Hematopoietic multipotent progenitor cell treated with erythropoietin and hydrocortisone succinate and interleukin-3 and kit ligand, for 4 days (in vitro differentiated cells): ENCODE results near the gene CPN1.
"Not testable (repeated sequence)": the region's sequence is repeated elsewhere in the genome, so short reads cannot be mapped to it uniquely, and the experiment has no call there.

Experiments
- DNase-seq: peaks from one replicate; pipeline ENCODE4 v3.0.0-alpha.2; 2015

Gene CPN1

DNA sequence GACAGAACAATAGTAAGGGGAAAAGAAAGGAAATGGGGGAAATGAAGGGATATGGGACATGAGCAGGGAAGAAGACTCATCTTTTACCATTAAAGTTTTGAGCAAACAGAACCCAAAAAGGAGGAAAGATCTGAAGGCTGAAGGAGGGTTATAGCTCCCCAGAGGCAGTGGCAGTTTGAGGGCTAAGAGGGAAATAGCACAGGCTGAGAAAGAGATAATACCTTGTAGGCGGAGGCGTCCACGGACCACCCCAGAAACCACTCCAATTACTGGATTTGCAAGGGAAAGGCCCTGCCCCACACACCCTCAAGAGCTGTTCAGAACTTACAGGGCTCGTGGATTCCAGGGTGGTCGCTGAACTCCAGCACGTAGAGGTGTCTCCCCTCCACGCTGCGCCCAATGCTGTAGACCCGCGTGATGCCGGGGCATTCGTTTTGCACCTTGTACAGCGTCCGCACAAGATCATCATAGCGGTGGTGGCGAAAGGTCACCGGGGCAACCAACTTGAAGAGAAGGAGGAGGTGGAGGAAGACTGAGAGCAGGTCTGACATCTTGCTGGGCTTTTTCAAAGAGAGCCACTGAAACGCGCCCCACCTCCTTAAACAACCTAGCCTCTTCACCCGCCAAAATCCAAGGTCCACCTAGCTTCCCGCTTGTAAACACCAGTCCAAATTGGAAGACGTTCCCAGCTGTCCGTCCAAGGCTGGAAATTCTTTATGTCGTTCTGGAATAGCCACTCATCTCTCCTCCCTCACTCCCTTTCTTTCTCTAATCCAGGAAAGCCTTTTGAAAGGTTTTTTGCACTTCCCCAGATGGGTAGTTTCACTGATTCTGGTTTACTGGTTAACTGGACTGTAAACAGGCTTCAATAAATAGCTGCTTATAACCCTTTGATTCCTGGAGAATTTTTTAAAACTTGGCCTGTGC, at the start of gene CPN1:
Gene CPN1 (minus strand): TSS at position 795 of the 927 bp plus-strand sequence. CDS start 244 bp downstream, at position 551.
- no peak for DNase-seq

DNA sequence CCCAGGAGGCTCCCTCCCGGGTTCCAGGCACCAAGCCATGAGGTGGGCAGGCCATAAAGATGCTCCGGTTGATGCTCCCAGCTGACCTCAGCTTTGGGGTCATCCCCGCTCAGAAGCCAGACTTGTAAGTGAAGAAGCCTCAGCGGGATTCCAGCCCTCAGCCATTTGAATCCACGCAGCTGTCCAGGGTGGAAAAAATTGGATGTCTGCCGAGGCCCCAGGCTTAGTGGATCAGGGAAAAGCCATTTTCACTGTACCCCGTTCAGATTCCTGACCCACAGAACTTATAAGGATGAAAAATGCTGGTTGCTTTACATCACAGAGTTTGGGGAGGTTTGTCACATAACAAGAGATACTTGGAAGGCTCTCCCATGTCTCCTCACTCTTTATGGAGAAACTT, 49.2 kb upstream of the CPN1 start:
- no peak for DNase-seq

DNA sequence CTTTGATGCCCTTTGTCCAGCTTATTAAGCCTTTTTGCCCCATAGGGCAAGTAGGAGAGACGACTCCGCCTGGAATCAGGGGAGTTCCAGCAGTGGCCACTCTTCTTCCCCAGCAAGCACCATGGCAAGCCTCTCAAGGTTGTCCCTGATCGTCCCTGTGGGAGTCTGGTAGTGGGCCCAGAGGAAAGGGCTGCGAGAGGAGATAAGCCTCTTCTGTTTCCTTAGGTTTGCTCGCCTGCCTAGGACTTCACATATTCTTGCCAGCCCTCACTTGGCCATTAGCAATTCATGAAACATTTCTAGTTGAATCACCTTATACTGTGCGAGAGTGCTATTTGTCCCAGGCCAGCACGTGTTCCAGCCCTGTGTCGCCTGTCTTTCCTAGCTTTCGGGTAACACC, 47.8 kb upstream of the CPN1 start:
- peak; percentile 83 for DNase-seq

DNA sequence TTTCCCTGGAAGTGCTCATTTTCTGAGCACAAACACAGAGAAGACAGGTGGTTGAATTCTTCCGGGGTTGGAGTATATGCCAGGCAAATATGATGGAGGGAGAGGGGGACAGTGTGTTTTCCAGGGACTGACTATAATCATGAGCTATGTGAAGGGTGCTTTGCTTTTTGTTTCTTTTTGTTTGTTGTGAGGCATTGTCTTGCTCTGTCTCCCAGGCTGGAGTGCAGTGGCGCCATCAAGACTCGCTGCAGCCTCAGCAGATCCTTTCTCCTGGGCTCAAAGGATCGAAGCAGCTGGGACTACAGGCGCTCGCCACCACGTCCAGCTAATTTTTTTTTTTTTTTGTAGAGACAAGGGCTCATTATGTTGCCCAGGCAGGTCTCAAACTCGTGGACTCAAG, 47.3 kb upstream of the CPN1 start:
- DNase-seq: no peak

DNA sequence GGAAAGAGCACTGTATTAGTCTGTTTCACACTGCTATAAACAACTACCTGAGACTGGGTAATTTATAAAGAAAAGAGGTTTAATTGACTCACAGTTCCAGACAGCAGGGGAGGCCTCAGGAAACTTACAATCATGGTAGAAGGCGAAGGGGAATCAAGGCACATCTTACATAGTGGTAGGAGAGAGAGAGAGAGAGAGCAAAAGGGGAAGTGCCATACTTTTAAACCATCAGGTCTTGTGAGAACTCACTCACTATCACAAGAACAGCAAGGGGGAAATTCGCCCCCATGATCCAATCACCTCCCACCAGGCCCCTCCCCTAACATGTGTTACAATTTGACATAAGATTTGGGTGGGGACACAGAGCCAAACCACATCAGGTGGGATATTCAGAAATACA, 43.7 kb upstream of the CPN1 start:
- DNase-seq: peak; percentile 35

DNA sequence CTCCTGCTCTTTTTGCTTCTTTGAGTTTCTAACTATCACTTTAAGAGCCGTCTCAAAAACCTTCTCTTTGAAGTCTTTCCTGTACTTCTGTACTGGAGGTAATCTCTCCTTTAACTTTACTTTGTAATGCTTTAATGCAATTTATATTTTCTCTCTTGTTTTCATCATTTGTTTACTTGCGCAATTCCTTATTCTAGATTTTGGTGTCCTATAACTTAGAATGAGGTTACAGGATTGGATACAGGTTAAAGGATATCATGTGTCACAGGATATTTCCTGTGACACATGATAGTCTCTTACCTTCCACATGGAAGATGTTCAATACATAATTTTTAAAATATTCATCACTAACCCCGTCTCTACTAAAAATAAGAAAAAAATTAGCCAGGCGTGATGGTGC, 42.4 kb upstream of the CPN1 start:
- DNase-seq: no peak

DNA sequence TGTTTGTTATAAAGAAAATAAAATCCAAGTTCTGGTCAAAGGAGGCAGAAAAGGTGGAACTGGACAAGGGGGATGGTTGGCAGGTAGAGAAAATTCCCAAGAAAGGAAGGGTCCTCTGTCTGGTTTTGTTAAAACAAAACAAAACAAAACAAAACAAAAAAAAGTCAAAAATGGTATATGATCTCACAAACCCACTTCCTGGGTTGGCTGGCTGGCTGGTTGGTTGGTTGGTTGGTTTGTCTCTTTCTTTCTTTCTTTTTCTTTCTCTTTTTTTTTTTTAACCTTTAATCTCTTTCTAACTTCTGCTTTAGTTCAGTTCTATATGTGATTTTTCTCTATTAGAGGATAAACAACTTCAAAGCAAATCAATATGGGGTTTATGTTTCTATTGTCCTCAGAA, 41.1 kb upstream of the CPN1 start:
- DNase-seq: no peak

DNA sequence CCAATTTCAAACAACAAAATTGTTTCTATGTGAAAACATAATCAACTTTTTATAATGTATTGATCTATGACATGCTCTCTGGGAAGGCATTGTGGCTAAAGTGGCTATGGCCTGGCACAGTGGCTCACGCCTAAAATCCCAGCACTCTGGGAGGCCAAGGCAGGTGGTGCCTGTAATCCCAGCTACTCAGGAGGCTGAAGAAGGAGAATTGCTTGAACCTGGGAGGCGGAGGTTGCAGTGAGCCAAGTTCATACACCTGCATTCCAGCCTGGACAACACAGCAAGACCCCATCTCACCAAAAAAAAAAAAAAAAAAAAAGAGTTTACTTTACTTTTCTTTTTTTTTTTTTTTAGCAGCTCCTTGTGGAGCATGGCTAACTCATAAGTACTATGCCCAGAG, 38.9 kb upstream of the CPN1 start:
- DNase-seq: no peak

DNA sequence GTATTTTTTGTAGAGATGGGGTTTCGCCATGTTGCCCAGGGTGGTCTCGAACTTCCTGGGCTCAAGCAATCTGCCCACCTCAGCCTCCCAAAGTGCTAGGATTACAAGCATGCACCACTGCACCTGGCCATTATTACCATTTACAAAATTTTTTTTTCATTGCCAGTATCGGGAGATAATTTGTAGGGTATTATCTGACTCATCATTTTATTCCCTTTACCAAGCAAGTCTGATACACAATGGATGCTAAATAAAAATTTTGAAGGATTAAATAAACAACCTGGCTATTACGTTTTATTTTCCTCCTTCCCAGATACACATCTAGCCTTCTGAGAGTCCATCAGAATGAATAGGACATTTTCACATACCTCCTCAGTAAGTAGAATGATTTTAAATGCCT, 38.1 kb upstream of the CPN1 start:
- DNase-seq: no peak

DNA sequence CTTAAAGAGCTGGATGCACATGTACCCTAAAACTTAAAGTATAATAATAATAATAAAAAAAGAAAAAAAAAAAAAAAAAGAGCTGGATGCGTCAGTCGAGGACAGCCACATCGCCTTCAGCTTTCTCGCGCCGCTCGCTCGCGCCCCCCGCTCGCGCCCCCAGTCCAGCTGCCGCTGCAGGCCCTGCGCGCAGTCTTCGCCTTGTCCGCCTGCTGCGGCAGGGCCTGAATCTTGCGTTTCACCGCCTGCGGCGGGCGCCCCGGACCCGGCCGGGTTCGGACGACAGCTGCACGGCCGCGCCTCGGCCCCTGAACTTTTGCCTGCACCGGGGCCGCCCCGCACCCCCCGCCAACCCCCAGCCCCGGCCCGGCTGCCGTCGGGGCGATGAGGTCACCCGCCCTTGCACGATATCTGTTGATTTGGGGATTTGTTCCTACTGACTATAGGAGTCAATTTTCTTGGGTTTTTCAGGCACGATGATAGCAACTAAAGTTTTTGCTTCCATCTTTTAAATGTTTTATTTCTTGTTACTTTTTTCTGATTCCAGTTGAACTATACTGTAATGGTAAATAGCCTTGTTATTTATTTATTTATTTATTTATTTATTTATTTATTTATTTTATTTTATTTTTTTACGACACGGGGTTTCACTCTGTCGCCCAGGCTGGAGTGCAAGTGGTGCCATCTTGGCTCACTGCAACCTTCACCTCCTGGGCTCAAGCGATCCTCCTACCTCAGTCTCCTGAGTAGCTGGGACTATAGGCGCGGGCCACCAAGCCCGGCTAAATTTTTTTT, 33.5 kb upstream of the CPN1 start:
- DNase-seq: no peak

DNA sequence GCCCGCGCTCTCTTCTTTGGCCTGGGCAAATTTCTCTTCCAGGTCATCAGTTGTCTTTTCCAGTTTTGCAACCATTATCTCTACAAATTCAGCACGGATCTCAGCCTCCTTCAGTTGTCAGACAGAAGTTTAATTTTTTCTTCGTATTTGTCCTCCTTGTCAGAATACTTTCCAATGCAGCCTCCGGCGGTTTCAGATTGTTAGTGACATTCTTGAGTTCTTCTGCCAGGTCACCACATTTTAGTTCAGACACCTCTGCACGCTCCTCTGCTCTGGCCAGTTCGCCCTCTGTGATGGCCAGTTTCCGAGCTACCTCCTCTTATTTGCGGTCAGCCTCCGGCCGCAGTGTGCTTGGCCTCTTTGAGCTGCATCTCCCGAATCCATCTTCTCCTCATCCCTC, 32.8 kb upstream of the CPN1 start:
- no peak for DNase-seq

DNA sequence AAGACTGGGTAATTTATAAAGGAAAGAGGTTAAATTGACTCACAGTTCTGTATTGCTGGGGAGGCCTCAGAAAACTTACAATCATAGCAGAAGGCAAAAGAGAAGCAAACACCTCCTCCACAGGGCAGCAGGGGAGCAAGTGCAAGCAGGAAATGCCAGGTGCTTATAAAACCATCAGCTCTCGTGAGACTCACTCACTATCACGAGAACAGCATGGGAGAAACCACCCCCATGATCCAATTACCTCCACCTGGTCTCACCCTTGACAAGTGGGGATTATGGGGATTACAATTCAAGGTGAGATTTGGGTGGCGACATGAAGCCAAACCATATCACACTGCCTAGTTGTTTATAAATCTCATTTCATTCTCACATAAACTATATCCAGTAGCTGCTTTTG, 28.0 kb upstream of the CPN1 start:
- no peak for DNase-seq

DNA sequence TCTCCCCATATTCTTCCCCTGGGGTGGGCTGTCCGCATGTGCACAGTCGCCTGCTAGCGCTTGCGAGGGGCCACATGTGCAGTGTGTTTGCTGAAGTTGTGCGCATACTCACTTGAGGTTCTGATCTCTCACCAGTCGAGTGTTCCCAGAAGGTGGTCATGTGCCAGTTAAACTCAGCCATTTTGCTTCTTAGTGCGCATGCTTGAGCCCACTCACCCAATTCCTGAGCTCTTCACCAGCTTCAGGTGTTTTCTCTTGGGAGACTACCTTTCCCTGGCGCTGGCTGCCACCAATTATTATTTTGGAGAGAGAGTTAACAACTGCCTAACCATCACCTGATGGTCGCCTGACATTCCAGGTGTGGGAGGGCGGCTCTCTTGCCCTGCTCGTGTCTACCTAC, 25.2 kb upstream of the CPN1 start:
- no peak for DNase-seq

DNA sequence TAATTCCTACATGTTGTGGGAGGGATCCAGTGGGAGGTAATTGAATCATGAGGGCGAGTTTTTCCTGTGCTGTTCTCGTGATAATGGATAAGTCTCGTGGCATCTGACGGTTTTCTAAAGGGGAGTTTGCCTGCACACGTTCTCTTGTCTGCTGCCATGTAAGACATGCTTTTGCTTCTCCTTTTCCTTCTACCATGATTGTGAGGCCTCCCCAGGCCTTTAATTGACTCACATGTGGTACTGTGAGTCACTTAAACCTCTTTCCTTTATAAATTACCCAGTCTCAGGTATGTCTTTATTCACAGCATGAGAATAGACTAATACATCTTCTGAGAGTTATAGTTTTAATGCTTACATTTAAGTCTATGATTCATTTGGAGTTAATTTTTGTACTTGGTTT, 22.6 kb upstream of the CPN1 start:
- no peak for DNase-seq

DNA sequence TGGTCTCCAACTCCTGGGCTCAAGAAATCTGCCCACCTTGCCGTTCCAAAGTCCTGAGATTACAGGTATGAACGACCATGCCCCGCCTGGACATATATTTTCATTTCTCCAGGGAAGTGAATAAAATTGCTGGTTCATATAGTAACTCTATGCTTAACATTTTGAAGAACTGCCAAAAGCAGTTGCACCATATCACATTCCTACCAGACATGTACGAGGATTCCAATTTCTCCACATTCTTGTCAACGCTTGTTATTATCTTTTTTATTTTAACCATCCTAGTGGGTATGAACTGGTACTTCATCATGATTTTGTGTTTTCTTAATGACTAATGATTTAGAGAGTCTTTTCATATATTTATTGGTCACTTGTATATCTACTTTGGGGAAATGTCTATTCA, 21.9 kb upstream of the CPN1 start:
- no peak for DNase-seq

DNA sequence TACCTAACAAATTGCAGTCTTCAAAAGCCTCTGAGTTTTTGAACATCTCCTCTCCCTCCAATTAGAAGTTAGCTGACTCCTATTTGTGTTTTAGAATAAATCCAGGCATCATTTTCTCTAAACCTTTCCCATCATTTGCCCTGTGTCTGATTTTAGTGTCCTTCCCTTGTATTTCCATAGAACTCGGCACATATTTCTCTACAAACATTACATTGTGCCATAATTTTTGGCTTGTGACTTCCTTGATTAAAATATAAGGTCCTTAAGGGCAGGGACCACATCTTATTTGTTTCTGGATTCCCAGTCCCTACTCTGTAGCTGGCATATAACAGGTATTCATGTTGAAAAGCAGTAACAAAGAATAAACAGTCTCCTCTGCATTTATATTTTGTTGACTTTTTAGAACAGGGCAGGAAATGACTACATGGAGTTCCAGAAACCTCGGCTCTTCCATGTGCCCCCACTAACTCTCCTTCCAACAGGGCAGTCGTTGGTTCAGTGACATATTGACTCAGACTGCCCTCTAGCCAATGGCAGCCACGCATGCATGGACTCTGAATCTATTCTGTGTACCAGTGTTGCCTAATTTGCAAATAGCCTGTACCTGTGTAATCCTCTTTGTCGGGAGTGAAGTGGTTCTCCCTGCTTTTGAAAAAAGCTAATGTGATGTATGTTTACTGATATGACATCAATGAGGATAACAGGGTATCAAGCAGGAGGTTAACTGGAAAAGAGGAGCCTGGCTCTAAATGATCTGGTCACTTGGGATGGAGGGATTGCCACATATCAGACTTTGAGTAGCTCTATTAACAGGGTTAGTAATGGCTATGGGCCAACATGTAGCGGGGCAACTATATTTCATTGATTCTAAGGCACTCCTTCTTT, 19.8 kb upstream of the CPN1 start:
- DNase-seq: no peak

DNA sequence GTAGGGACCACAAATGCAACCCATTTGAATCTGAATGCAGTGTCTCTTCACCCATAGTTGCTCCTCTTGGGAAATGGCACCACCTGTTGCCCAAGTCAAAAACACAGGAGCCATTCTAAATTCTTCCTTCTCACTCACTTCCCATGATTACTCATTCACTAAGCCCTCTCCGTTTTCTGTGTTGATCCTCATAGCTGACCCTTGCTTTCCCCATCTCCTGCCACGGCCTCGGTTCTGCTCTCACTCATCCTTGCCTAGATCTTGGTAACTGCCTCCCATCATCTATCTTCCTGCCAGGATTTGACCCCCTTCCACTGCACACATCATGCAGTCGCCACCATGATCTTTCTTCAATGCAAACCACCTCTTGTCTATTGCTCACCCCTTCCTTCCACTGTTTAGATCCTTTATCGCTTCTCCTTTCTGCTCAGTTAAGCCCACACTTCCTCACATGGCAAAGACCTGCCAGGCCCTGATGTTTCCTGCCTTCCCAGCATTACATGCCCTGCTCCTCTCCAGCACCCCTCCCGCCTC, 19.0 kb upstream of the CPN1 start:
- DNase-seq: peak; percentile 27

DNA sequence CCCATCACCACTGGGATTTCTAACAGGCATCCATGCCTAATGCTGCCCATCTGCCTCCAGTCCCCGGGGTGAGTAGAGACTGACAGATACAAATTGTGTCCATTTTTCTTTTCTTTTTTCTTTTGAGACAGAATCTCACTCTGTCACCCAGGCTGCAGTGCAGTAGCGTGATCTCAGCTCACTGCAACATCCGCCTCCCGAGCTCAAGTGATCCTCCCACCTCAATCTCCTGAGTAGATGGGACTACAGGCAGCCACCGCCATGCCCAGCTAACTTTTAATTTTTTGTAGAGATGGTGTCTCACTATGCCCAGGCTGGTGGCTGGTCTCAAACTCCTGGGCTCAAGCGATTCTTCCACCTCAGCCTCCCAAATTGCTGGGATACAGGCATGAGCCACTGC, 7.6 kb upstream of the CPN1 start:
- DNase-seq: no peak

DNA sequence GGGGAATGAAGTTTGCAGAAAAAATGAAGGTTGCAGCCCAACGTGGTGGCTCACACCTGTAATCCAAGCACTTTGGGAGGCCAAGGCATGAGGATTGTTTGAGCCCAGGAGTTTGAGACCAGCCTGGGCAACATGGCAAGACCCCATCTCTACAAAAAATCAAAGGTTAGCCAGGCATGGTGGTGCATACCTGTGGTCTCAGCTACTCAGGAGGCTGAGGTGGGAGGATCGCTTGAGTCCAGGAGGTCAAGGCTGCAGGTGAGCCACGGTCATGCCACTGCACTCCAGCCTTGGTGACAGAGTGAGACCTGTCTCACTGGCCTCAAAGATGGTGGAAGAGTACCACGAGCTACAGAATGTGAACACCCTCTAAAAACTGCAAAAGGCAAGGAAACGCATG, 5.0 kb upstream of the CPN1 start:
- DNase-seq: not testable (repeated sequence)

DNA sequence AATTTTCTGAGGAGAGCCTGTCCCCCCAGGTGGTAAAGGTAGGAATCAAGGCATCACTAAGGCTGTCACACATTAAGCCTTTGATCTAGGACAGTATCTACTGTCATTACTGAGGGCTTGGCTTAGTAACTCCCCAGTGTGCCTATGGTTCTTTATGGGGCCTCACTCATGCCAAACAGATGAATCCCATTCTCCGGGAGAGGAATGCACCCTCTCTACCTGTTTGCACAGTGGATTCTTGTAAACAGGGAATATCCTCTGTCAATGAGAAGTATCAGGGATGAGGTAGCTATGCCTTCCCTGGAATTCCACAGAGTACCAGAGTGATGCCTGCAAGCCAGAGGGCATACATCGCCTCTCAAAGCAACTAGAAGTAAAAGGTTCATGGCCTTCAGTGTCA, 3.9 kb upstream of the CPN1 start:
- DNase-seq: no peak

DNA sequence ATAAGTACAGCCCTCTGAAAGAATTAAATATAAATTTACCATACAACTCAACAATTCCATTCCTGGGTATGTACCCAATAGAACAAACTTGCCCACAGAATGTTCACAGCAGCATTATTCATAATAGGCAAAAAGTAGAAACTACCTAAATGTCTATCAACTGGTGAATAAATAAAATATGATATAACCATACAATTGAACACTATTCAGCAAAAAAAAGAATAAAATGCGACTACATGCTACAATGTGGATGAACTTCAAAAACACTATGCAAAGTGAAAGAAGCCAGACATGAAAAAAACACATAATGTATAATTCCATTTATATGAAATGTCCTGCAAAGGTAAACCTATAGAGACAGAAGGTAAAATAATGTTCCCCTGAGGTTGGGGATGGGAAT, 2.0 kb upstream of the CPN1 start:
- DNase-seq: no peak

DNA sequence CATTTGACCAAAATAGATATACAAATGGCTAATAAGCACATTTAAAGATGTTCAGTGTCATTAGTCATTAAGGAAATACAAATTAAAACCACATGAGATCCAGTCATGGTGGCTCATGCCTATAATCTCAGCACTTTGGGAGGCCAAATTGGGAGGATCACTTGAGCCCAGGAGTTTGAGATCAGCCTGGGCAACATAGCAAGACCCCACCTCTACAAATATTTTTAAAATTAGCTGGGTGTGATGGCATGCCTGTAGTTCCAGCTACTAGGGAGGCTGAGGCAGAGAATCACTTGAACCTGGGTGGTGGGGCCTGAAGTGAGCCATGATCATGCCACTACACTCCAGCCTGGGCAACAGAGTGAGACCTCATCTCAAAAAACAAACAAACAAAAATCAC, 607 bp upstream of the CPN1 start:
- DNase-seq: not testable (repeated sequence)

DNA sequence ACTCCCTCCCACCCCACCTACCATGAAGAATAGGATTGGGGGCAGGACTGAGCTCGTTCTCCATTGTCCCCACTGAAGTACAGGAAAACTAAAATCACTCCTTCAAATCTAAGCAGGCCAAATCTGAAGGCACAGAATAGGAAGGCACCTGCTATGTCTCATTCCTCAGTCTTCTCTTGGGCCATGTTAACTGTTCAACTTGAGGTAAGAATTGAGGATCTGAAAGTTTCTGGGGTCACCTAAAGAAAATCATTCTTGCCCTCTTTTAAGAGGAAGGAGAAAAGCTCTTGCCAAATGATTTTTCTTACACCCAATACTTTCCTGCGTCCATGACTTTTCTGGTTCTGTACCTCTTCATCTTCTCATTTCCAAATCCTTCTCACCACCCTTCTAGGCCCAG, 4.9 kb downstream of the CPN1 start:
- no peak for DNase-seq
